Brain pericyte (primary cell): ENCODE results near the gene F7.

Source experiments
- DNase-seq: peaks from one replicate; pipeline ENCODE4 v3.0.0-alpha.2; 2012; ENCODE audit warnings: low read depth, low spot score

The F7 gene

DNA sequence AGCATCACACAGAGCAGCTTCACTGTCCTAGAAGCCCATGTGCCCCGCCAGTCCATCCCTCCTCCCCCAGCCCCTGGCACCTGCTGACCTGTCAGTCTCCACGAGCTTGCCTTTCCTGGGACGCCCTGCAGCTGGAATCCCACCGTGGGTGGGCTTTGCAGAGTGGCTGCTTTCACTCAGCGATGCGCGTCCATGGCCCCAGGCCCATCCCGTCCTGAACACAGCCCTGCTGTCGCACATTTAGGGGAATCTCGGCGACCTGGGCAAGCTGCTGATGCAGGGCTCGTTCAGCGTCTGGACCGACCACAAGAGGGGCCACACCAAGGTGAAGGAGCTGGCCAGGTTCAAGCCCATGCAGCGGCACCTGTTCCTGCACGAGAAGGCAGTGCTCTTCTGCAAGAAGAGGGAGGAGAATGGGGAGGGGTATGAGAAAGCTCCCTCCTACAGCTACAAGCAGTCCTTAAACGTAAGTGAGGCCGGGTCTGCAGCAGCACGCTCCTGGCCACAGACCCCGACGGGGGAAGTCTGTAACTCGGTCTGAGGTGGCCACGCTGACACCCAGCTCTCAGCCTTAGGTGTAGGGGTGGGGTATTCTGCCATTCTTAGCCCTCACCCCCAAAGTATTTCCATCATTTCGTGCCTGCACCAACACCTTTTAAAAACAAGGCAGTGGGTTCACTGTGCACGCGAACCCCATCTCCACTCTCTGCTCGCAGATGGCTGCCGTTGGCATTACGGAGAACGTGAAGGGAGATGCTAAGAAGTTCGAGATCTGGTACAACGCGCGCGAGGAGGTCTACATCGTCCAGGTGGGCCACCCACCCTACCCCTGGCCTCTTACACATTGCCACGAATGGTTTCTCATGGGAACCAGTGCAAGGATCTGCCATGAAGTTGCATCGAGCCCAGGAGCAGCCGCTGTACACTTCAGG, 18.3 kb upstream of the F7 start:
- no peak for DNase-seq

DNA sequence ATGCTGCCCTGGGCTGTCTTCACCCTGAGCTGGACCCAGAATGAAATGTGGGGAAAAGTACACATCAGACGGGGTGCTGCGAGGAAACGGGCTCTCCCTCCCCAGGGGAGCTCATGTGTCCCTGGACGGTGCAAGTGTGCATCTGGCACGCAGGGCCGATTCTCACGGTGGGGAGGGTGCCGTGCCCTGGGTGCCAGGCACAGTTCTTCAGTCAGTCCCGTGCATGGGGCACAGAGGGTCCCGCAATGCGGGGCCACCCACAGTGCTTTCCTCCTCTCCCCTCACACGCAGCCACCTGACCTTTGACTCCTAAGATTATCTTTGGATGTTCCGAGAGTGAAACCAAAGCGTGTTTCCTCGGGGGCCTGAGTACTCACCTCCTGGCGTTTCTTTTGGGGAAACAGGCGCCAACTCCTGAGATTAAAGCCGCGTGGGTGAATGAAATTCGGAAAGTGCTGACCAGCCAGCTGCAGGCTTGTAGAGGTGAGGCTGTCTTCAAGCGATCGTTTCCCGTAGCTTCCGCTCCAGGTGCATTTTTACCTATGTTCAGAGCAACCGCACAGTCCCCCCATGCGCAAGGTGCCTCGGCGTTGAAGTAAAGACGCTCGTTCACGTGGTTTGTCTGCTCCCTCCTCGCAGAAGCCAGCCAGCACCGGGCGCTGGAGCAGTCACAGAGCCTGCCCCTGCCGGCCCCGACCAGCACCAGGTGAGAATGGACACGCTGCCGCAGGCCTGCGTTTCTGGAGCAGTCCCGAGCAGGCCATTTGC, 17.5 kb upstream of the F7 start:
- DNase-seq = no peak

DNA sequence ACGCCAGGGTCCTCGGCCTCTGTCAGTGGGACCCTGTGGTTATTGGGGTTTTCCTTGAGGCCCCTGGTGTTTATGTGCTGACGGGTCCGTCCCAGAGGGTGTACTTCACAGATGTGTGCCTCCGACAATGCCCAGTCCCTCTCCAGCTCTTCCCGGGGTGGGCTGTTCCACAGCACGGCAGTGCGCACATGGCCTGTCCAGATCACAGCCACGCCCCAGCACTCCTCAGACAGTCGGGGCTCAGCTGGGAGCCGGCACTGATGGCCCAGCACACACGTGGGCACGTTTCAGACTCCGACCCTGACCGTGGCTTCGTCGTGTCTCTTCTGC, 16.9 kb upstream of the F7 start:
- DNase-seq = no peak

DNA sequence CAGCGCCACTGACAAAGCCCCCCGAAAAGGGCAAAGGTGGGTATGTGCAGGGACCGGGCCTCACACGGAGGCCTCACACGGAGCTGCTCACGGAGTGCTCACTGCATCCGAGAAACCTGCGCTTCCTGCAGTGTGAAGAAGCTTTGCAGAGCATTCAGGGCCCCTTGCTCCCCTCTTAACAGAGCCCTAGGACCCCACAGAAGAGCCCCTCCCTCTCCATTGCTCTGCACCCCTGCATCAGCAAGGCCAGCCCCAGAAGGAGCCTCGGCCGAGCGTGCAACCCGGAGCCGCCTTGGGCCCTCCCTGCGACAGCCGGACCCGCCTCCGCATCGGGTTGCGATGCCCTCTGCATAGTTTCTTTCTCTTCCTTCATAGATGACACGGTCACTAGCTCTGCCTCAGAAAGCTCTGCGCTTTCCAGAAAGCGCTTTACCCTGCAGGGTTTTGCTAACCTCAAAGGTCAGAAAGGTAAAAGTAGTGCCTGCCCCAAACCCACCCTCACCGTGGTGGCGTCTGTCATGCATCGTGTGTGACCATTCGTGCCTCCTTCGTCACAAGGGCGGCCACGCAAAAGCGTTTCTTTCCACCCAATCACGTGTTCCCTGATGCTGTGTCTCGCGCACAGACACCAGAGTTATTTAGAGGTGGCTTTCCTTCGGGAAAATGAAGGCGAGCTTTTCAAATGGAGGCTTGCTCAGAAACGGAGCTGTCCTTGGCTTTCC, 15.7 kb upstream of the F7 start:
- DNase-seq = no peak

DNA sequence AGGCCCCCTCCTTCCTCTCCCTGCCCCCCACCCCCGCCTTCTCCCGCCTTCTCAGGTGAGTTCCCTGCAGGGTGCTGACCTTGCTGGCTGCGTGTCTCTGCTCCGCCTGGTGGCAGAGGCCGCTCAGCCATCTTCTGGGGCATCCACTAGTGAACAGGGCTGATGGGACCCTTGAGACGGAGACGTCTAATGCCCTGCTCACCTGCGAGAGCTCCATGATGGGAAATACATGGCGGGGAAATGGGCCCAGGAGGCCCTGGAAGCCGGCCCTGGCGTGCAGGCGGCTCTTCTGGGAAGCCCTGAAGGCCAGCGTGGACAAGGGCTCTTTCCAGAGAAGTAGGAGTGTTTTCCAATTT, 15.2 kb upstream of the F7 start:
- DNase-seq = no peak

DNA sequence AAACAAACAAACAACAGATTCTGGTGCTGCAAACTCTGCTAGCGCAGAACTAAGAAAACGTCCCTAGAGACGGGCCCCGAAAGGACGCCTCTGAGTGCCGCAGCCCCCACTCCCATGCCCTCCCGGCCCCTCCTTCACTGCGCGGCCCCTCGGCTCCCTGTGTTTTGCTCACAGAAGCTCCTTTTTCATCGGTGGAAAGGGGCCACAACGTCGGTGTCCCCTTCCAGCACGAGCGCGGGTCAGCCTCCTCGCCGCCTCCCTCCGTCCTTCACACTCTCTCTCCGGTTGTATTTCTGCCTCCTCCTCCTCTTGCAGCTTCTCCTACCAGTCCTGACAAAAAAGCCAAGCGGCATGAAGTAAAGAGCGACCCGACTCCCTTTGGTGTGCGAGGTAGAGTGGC, 14.8 kb upstream of the F7 start:
- DNase-seq = no peak

DNA sequence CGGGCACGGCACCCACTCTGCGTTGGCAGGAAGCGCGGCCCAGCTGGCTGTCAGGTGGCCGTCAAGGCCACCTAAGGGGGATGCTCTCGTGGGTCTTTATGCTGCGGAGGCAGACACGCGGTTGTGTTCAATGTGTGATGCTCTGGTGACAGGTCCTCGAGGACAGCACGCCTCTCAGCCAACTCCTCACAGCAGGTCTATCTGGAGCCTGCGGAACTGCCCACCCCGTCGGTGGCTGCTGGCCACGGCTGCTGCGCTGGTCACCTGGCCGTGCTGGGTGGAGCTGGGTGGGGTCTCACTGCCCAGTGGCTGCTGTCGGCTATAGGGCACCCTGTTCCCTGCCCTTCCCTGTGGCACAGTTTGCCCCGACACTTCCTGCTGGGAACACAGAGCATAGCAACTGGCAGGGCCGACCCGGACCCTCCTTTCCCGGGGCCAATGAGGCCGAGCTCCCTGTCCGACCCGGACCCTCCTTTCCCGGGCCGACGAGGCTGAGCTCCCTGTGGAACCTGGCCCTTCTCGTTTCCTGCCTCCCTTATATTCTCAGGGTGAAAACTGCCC, 14.3 kb upstream of the F7 start:
- no peak for DNase-seq

DNA sequence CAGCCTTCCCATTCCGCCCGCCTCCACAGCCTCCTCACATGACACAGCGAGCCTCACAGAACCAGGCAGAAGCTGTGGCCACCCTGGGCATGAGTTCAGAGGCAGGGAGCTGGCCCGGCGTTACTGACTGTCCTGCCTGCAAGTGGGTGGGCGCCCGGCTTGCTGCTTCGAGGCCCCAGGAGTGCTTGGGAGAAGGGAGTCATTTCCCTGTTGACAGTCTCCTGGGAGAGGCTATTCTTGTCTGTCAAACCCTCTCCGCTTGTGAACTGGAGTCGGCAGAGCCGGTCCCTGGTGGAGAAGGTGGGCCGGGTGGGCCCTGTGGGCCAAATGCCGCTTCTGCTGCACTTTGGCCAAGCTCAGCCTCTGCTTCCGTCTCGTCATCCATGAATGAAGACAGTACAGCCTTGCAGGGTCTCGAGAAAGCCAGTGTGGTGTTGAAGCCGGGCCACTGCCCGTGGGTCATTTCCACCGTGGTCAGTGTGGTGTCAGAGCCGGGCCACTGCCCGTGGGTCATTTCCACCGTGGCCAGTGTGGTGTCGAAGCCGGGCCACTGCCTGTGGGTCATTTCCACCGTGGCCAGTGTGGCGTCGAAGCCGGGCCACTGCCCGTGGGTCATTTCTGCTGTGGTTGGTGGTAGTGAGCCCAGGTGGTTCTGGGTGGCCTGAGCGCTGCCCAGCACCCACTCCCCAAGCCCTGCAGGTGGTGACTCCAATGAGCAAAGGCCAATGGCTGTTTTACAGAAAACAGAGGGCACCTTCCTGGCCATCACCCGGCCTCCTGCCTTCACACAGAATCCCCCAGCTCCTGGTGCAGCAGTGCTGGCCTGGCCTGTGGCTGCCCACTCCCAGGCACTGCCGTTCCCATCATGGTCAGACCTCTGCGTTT, 13.5 kb upstream of the F7 start:
- no peak for DNase-seq

DNA sequence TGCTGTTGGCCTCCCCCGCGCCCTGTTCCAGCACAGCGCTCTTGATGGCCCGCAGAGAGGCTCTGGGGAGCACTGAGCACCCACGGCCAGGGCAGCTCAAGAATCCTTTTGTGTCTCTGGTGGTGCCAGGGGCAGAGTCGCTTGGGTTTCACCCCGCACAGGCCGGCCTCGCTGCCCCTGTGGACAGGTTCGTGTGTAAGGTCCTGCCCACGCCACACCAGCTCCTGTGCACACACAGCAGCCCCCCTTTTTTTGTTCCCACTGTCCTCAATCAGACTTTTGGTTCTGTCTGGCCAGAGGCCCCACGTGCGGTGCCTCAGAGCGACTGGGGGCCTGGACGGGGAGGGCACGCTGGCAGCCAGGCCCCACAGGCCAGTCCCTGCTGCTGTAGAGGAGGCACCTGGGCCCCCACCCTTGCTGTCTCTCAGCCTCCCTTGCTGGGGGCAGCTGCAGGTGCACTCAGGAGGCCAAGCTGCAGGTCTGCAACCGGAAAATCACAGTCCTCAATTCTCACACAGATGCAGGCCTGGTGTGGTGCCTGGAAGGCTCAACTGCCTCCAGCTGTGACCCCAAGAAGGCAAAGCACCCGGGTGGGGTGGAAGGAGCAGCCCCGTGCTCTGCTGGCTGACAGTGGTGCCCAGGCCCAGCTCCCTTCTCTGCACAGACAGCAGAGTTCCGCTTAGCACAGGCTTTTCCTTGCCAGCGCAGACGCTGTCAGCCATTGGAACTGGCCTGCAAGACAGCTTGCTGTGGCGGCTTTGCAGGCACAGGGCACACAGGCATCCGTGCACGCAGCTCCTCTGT, 12.6 kb upstream of the F7 start:
- DNase-seq = no peak

DNA sequence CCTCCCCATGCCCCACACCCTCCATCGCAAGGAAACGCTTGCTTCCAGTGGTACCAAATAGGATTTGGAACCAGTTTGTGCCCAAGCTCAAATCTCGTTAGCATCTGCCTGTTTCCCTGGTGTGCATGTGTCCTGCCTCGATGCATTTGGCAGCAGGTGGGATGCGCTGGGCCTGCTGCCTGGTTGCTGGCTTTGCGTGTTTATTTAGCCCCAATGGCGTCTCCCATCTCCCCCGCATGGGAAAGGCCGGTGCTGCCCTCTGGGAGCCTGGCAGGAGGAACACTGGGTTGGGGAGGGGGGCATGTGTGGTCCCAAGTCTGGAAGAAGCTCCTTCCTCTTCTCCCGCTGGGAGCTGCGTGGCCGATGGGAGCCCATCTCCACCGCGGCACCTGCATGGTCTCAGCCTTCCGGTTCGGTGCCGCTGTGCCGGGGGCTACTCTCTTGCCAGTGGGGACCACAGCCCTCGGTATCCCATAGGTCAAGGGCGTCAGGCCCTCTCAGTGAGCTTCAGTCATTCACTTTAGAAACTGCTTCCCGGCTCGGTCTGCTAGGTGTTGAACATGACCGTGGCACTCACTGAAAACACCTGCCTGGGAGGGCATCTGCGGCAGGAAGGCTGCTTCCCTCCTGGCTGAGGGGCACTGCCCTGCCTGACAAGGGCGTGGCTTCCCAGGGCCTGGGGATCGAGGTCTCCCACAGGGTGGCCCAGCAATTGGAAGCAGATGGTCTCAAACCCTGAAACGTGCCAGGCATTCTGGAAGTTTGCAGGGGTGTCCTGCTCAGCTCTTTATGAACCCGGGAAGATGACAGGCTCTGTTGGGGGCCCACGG, 11.8 kb upstream of the F7 start:
- no peak for DNase-seq

DNA sequence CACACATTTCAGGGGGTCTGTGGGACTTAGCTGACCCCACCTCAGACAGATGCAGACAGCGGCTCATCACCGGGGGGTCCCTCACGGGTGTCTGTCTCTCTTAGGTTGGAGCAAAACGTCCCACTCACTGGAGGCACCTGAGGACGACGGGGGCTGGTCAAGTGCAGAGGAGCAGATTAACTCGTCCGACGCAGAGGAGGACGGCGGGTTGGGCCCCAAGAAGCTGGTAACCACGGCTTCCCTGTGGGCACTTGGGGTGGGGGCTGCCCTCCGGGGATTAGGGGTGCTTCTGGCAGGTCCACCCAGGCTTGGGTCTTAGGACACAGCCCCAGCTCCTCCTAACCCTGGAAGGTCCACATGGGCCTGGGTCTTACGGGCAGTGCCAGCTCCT, 11.2 kb upstream of the F7 start:
- DNase-seq = no peak

DNA sequence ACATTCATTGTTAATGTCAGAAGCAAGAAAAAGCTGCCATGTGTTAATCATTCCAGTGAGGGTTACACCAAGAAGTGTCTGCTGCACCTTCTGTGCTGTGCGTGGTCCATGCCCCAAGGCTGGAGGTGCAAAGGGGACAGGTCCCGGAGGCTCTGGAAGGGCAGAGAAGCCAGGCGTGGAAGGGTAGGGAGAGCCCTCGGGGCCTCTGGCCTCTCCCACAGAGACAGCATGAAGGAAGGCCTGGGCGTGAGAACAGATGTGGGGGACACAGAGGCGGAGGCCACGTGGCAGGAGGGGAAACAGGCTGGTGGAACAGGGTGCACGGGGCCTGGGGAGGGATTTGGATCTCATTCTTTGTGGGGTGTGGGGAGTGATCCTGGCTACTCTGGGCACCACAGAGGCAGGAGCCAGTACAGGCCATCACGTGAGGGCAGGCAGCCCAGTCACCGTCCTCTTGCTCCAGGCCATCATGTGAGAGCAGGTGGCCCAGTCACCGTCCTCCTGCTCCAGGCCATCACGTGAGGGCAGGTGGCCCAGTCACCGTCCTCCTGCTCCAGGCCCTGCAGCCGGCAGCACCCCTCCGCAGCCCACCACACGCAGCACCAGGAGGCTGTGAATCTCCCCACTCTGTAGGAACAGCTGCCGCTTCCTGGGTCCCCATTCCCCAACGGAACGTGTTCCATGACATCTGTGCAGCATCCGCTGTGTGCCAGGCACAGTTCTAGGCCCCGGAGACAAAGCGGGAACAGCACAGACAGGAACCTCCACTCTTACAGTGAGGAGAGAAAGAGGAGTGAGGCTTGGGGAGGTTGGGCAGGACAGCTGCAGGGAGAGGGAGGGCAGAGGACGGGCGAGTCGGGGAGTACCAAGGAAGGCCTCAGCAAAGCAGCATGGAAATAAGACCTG, 10.2 kb upstream of the F7 start:
- DNase-seq = no peak

DNA sequence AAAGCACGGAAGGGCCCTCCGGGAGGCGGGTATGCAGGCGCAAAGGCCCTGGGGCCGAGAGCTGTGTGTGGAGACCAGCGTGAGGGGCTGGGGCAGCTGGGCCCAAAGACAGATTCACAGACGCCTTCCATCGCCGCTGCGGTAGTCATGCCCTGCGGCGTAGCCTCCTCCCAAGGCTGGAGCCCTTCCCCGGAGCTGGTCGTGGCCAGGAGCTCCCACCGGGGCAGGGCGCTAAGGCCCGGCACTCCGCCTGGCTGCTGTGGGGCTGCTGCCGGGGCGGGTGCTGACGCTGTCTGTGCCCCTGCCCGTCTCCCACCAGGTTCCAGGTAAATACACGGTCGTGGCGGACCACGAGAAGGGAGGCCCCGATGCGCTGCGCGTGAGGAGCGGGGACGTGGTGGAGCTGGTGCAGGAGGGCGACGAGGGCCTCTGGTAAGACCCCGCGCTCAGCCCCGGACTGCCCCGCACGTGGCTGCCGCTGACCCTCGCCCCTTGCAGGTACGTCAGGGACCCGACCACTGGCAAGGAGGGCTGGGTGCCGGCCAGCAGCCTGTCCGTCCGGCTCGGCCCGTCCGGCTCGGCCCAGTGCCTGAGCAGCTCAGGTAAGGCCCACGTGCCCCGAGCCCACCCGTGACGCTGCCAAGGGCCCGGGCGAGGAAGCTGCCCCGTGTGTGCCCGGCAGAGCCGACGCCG, 9.4 kb upstream of the F7 start:
- no peak for DNase-seq

DNA sequence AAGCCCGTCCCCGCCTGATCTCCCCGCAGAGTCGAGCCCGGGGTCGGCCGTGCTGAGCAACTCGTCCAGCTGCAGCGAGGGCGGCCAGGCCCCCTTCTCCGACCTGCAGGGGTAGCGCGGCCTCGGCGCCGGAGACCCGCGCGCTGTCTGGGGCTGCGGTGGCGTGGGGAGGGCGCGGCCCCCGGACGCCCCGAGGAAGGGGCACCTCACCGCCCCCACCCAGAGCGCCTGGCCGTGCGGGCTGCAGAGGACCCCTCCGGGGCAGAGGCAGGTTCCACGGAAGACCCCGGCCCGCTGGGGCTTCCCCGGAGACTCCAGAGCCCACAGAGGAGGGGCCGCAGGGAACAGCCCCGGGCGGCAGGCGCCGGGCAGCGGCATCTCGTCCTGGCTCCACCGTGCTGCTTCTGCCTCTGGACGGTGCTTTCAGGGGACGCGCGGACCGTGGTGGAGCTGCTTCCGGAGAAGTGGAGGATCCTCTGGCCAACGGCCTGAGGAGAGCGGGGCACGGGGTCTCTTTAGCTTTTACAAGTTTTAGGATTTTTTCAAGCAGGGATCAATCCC, 8.8 kb upstream of the F7 start:
- DNase-seq = no peak

DNA sequence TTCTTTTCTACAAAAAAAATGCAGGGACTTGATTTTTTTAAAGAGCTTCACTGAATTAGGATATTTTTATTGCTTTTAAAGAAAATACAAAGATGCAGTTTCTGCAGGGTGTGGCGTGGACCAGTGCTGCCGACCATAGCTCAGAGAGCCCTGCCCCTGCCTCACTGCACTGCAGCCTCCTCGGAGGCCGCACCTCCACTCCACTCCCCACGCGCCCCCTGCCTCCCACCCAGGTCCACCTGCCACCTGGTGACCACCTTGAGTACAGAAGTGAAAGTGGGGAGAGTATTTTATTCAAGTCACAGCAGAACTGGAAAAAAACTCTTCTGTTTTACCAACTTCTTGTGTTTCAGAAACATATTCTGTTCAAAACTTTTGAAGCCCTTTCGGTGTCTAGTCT, 7.9 kb upstream of the F7 start:
- no peak for DNase-seq

DNA sequence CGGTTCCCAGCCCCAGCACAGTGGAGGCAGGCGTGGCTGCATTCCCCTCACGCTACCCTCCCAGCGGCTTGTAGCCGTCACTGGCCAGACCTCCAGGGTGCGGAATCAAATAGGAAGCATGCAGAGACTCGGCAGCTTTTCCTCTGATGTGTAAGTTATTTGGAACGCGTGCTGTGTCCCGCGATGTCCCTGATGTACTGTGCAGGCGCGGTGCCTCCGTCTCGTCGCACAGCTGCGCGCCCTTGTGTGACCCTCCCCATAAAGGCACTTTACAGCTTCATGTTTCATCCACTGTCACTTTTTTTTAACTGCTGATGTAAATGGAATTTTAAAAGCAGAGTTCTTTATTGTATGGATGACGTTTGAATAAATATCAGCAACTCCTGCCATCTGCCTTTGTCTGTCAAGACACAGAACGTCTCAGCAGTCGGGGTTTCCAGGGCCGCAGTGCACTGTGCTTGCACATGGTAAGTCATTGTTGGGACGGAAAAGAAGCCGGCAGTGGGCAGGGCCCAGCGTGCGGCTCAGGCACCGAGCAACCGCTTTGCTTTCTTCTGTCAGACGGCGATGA, 7.3 kb upstream of the F7 start:
- DNase-seq = no peak

DNA sequence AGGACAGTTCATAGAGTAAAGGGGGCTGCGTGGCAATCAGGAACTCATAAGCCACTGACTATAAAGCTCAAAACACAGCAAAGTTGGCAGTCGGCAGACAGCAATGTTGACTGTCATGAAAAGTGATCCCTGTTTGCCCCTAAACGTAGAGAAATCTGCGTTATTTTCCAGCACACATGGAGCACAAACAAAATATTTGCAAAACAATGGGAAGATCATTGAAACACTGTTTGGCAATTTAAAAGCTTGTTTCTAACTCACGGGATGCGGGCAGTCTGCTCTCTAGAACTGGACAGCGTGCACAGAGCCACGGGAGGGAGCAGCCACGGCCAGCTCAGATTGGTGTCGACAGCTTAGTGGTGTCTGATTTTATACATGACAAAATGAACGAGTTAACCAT, 6.4 kb upstream of the F7 start:
- DNase-seq = no peak
